ENCODE data around the gene TCF12.
A peak's percentile ranks its signal among the peaks of the same experiment; 100 is the strongest.

TCF12 gene

GRCh38 chr15:57095896-57096295 lies 177.5 kb downstream of the TCF12 start:
- DNase-seq: no peak

- DNase-seq: no peak
Observed at GRCh38 chr15:57097246-57097645, 178.8 kb downstream of the TCF12 start.

- peak; percentile 56 to 73 for DNase-seq
Observed at GRCh38 chr15:57097919-57098543, 179.6 kb downstream of the TCF12 start.

- DNase-seq: no peak
Observed at GRCh38 chr15:57098896-57099295, 180.5 kb downstream of the TCF12 start.

GRCh38 chr15:57100136-57100539 lies 181.7 kb downstream of the TCF12 start:
- peak; percentile 38 to 81 for DNase-seq

GRCh38 chr15:57102858-57103257 lies 184.4 kb downstream of the TCF12 start:
- no peak for DNase-seq

GRCh38 chr15:57108296-57108695 lies 189.9 kb downstream of the TCF12 start:
- no peak for DNase-seq

GRCh38 chr15:57109005-57109404 lies 190.6 kb downstream of the TCF12 start:
- no peak for DNase-seq

GRCh38 chr15:57111002-57111401 lies 192.6 kb downstream of the TCF12 start:
- no peak for DNase-seq

- no peak for DNase-seq
Observed at GRCh38 chr15:57112178-57112577, 193.7 kb downstream of the TCF12 start.

- peak; percentile 46 to 67 for DNase-seq
Observed at GRCh38 chr15:57114070-57114469, 195.6 kb downstream of the TCF12 start.

- no peak for DNase-seq
Observed at GRCh38 chr15:57118013-57118799, 199.8 kb downstream of the TCF12 start.

GRCh38 chr15:57122080-57122840 lies 203.8 kb downstream of the TCF12 start:
- peak; percentile 15 to 35 for DNase-seq

- no peak for DNase-seq
Observed at GRCh38 chr15:57124036-57124435, 205.6 kb downstream of the TCF12 start.

GRCh38 chr15:57129064-57129463 lies 210.6 kb downstream of the TCF12 start:
- no peak for DNase-seq

- no peak for DNase-seq
Observed at GRCh38 chr15:57130956-57131355, 212.5 kb downstream of the TCF12 start.

- DNase-seq: no peak
Observed at GRCh38 chr15:57133127-57133968, 214.9 kb downstream of the TCF12 start.

GRCh38 chr15:57134071-57134605 lies 215.7 kb downstream of the TCF12 start:
- no peak for DNase-seq

- no peak for DNase-seq
Observed at GRCh38 chr15:57134851-57135250, 216.4 kb downstream of the TCF12 start.

GRCh38 chr15:57135800-57136199 lies 217.4 kb downstream of the TCF12 start:
- no peak for DNase-seq

GRCh38 chr15:57138349-57138788 lies 219.9 kb downstream of the TCF12 start:
- peak; percentile 42 to 52 for DNase-seq

GRCh38 chr15:57143511-57144078 lies 225.2 kb downstream of the TCF12 start:
- DNase-seq: no peak
